Gastrocnemius medialis (tissue), 4 donors: ENCODE results near the gene FOXI3.

Experiments
- POLR2A ChIP-seq, 2 donors: fragments of 450-650 bp; IDR thresholded peaks; one replicate each; pipeline ENCODE4 v1.6.1; 2017; ENCODE audit warnings: antibody characterized with exemption in 2 of 2, mild to moderate bottlenecking in 2 of 2, moderate library complexity in 2 of 2
- TF ChIP-seq, protein P1 (sequence below), 5 experiments: fragments of 450-650 bp in 3 of 5; fragments of 200-600 bp in 2 of 5; sonication (generic) in 2 of 5; IDR thresholded peaks in 4 of 5; conservative IDR thresholded peaks in 1 of 5; 1 replicate in 4 of 5; 2 replicates in 1 of 5; pipeline ENCODE4 v1.5.1; 2016 to 2019; ENCODE audit warnings: antibody characterized with exemption in 5 of 5, mild to moderate bottlenecking in 3 of 5, moderate library complexity in 3 of 5

DNA sequence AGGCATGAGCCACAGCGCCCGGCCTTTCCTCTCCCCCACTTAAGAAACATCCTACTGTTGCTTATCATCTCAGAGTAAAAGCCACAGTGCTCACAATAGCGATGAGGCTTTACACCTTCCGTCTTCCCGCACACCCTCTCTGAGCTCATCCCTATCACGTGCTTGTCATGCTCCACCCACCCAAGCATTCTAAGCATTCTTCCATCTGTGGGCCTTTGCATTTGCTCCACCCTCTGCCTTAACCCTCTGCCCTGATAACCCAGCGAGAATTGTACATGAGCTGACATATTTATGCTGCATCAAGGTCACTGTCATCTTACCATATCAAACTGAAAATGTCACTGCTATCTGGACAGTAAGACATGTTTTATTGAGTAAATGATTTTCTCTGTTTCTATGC, 22.6 kb downstream of the FOXI3 start:
- TF ChIP-seq, protein P1, sequence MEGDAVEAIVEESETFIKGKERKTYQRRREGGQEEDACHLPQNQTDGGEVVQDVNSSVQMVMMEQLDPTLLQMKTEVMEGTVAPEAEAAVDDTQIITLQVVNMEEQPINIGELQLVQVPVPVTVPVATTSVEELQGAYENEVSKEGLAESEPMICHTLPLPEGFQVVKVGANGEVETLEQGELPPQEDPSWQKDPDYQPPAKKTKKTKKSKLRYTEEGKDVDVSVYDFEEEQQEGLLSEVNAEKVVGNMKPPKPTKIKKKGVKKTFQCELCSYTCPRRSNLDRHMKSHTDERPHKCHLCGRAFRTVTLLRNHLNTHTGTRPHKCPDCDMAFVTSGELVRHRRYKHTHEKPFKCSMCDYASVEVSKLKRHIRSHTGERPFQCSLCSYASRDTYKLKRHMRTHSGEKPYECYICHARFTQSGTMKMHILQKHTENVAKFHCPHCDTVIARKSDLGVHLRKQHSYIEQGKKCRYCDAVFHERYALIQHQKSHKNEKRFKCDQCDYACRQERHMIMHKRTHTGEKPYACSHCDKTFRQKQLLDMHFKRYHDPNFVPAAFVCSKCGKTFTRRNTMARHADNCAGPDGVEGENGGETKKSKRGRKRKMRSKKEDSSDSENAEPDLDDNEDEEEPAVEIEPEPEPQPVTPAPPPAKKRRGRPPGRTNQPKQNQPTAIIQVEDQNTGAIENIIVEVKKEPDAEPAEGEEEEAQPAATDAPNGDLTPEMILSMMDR (IDR thresholded peaks at IDR 0.05 in 4 of 5, conservative IDR thresholded peaks at IDR 0.05 in 1 of 5) = no peak
- no peak for TF ChIP-seq POLR2A (IDR thresholded peaks at IDR 0.05)
